ENCODE data around the gene GPM6B.

GPM6B gene

DNA sequence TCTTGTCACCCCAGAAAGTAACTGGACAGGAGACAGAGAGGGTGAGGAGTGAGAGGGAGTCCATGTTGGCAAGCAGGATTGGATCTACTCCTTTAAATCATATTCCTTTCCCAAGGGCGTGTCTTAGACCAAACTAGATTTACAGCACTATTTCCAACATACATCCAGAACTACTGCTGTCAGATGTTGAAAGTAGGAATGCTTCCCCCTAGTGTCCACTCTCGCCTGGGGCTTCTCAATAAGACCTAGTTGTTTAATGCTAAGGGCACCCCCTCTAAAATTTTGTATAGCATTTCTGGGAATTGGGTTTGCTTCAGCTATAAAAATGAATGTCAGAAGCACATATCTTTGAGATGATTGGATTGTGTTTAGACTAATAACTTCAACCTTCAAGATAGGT is 69.1 kb downstream of the GPM6B start:
- POLR2A ChIA-PET (ENCODE audit: low non-redundant PET), result no interaction called here
- CTCF ChIA-PET, result interaction anchor here (0.8 kb wide), 1 partner anchor 26 kb away, joined by 3 read pairs; no protein-coding TSS in a partner anchor
- TF ChIP-seq, protein P1, sequence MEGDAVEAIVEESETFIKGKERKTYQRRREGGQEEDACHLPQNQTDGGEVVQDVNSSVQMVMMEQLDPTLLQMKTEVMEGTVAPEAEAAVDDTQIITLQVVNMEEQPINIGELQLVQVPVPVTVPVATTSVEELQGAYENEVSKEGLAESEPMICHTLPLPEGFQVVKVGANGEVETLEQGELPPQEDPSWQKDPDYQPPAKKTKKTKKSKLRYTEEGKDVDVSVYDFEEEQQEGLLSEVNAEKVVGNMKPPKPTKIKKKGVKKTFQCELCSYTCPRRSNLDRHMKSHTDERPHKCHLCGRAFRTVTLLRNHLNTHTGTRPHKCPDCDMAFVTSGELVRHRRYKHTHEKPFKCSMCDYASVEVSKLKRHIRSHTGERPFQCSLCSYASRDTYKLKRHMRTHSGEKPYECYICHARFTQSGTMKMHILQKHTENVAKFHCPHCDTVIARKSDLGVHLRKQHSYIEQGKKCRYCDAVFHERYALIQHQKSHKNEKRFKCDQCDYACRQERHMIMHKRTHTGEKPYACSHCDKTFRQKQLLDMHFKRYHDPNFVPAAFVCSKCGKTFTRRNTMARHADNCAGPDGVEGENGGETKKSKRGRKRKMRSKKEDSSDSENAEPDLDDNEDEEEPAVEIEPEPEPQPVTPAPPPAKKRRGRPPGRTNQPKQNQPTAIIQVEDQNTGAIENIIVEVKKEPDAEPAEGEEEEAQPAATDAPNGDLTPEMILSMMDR (conservative IDR thresholded peaks at IDR 0.05; ENCODE audit: low read depth), result 0 out of 2 replicates have a peak, but pooled peaks have one; percentile 14
- no peak for DNase-seq (ENCODE audit: low spot score)
- H3K27ac ChIP-seq, result no peak overlapping the region

DNA sequence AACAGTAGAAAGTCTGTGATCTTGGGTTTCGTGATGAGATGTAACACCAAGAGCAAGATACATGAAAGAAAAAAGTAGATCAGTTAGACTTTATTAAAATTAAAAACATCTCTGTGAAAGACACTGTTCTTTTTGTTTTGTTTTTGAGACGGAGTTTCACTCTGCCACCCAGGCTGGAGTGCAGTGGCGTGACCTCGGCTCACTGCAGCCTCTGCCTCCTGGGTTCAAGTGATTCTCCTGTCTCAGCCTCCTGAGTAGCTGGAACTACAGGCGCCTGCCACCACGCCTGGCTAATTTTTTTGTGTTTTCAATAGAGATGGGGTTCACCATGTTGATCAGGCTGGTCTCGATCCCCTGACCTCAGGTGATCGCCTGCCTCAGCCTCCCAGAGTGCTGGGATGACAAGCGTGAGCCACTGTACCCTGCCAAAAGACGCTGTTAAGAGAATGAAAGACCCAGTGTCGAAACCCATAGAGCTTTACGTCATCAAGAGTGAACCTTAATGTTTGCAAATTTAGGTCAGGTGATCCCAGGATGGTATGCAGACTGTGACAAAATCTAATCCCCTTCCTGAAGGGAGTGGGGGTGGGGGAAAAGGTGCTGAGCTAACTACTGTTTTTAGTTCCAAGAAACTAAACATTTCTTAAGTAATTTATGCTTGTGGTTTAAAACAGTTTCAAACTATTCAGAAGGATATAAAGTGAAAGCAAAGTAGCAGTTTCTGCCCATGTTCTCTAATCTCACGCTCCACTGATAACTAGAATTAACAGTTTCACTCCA is 74.3 kb downstream of the GPM6B start:
- ChIA-PET CTCF (no interaction called here), POLR2A (ENCODE audit: low non-redundant PET) (no interaction called here)
- DNase-seq (ENCODE audit: low spot score), result no peak
- TF ChIP-seq, protein P1 (conservative IDR thresholded peaks at IDR 0.05; ENCODE audit: low read depth), result no peak
- no peak overlapping the region for H3K27ac ChIP-seq

DNA sequence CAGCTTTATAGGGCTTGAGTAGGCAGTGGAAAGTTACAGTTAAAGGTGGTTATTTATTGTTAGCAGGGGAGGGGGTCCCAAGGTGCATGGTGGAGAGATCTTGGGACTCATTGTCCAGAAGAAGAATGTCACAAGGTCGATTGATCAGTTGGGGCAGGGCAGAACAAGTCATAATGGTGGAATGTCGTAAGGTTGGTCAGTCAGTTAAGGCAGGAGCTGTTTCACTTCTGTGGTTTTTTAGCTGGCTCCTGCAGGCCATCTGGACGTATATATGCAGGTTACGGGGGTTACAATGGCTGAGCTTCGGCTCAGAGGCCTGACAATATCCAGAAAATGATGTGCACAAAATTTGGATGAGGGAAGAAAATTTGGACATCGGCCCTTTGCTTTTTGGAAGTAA is 75.2 kb downstream of the GPM6B start:
- no peak overlapping the region for H3K27ac ChIP-seq

DNA sequence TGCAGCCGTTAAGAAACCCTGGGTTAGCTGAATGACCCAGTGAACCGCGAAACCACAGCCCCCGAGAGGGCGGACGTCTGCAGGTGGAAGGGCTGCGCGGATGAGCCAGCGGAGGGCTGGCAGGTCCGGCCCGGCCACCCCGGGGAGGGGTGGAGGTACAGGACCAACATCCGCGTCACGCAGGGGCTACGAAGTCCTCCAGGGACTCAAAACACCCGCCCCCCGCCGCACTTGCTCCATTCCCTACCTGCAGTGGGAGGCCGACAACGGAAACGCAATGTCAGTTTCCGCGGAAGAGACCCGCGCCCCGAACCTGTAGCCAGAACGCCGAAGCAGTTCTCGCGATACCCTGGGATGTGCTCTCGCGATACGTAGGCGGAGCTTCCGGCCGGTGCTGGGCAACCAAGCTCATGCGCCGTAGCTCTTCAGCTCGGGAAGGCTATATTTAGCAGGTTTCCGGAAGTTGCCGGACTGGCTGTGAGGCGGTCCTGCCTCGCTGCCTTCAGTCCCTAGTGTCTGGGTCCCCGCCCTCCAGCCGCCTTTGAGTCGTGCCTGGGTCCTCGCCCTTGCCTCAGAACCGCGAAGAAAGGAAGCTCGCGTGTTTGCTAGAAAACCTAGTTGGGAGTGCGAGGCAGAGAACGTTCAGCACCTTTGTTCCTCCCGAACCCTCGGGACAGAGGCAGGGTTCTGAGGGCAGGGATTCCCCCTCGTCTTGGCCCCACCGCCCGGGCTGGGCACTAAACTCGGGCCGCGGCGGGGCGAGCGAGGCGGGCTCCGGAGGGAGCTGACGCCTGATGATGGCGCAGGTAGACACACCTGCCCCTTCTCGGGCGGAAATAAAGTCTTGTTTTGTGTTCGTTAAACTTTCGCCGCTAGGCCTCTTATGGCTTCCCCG is 82.4 kb downstream of the GPM6B start, which contains the start of the genes OFD1 and TRAPPC2:
TSS of gene OFD1 (plus strand) at position 471 of the 895 bp plus-strand sequence. CDS start at position 795, 324 bp downstream.
TSS of gene TRAPPC2 (minus strand) at position 343 of the 895 bp plus-strand sequence. CDS start 14,657 bp downstream, outside the sequence.
- peak; percentile 89 for DNase-seq (ENCODE audit: low spot score)
- TF ChIP-seq, protein P1 (conservative IDR thresholded peaks at IDR 0.05; ENCODE audit: low read depth), result no peak
- CTCF ChIA-PET, result interaction anchor here (0.6 kb wide), 1 partner anchor 81 kb away, joined by 3 read pairs; the partner anchor contains the start of gene TCEANC
- POLR2A ChIA-PET (ENCODE audit: low non-redundant PET), result interaction anchor here (0.7 to 1.2 kb wide), 3 partner anchors 46 to 296 kb away, joined by 3 read pairs; partner anchors contain the start of genes GEMIN8 and RAB9A
- peak within 1 kb of the TSS; percentile 92 for H3K27ac ChIP-seq

More for the DNA sequence above, 75.2 kb downstream of the GPM6B start:
- DNase-seq (ENCODE audit: low spot score), result no peak
- POLR2A ChIA-PET (ENCODE audit: low non-redundant PET), result no interaction called here
- TF ChIP-seq, protein P1 (conservative IDR thresholded peaks at IDR 0.05; ENCODE audit: low read depth), result no peak
- CTCF ChIA-PET, result no interaction called here

DNA sequence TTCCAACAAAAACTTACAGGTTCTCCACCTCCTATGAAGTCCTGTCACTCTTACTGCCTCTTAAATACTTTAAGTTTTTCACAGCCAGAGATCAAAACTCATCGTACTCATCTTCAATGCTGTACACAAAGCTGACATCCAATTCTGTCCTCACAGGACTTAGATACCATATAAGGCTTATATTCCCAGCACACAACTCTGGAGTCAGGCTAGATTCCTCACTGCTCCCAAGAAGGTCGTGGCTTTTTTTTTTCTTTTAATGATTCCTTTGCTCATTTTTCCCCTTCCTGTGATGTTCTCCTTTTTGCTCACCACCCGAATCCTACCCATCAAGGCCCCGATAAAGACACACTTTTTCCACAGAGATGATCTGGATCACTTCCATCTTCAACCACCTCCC is 83.4 kb downstream of the GPM6B start:
- TF ChIP-seq, protein P1 (conservative IDR thresholded peaks at IDR 0.05; ENCODE audit: low read depth), result no peak
- no peak for DNase-seq (ENCODE audit: low spot score)
- POLR2A ChIA-PET (ENCODE audit: low non-redundant PET), result no interaction called here
- CTCF ChIA-PET, result no interaction called here
- H3K27ac ChIP-seq, result no peak overlapping the region
